ENCODE results near the gene RNF150.

DNA sequence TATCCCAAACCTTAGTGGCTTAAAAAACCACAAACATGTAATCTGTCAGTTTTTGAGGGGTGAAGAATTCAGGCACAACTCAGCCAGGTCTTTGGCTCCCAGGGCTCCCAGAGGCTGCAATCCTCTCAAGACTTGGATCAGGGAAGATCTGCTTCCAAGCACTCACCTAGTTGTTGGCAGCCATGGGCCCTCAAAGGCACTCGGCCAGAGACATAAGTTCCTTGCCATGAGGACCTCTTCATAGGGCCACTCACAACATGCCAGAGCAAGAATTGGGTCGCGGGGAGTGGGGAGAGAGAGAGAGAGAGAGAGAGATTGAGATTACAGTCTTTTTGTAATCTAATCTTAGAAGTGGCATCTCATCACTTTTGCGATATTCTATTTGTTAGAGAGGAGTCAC, 300.0 kb downstream of the RNF150 start:
- TF ChIP-seq POLR2A (IDR thresholded peaks at IDR 0.05; ENCODE audit: low read depth, low read length) (no peak), CHD1 (IDR thresholded peaks at IDR 0.05; ENCODE audit: low read depth, low read length) (no peak), RFX5 (IDR thresholded peaks at IDR 0.05; ENCODE audit: low read depth, low read length) (no peak), RAD21 (IDR thresholded peaks at IDR 0.05; ENCODE audit: low read length) (no peak), MAZ (IDR thresholded peaks at IDR 0.05; ENCODE audit: borderline replicate concordance, low read depth, low read length) (no peak), MXI1 (IDR thresholded peaks at IDR 0.05; ENCODE audit: borderline replicate concordance, low read depth, low read length) (no peak), FOS (IDR thresholded peaks at IDR 0.05; ENCODE audit: low read depth, low read length) (no peak), SMC3 (IDR thresholded peaks at IDR 0.05; ENCODE audit: low read depth, low read length) (no peak)
- TF ChIP-seq, protein P1, sequence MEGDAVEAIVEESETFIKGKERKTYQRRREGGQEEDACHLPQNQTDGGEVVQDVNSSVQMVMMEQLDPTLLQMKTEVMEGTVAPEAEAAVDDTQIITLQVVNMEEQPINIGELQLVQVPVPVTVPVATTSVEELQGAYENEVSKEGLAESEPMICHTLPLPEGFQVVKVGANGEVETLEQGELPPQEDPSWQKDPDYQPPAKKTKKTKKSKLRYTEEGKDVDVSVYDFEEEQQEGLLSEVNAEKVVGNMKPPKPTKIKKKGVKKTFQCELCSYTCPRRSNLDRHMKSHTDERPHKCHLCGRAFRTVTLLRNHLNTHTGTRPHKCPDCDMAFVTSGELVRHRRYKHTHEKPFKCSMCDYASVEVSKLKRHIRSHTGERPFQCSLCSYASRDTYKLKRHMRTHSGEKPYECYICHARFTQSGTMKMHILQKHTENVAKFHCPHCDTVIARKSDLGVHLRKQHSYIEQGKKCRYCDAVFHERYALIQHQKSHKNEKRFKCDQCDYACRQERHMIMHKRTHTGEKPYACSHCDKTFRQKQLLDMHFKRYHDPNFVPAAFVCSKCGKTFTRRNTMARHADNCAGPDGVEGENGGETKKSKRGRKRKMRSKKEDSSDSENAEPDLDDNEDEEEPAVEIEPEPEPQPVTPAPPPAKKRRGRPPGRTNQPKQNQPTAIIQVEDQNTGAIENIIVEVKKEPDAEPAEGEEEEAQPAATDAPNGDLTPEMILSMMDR (conservative IDR thresholded peaks at IDR 0.05; ENCODE audit: low read depth, low read length): no peak
